DLD1 (cell line): ENCODE data around the gene PRSS48.
"Not testable (repeated sequence)": the region's sequence is repeated elsewhere in the genome, so short reads cannot be mapped to it uniquely, and the experiment has no call there.

Source experiments
- in situ Hi-C: cut with HindIII; loops from 2 replicates; pipeline ENCODE4 v1.10.0; 2017; ENCODE audit warnings: low sequenced_read_pairs

The PRSS48 gene

GRCh38 chr4:151260526-151260925 lies 16.4 kb upstream of the PRSS48 start:
- in situ Hi-C loops: no loop called here

- in situ Hi-C loops: no loop called here
These were observed 13.5 kb upstream of the PRSS48 start for GRCh38 chr4:151263455-151263854.

GRCh38 chr4:151266497-151266896 lies 10.5 kb upstream of the PRSS48 start:
- in situ Hi-C loops: no loop called here

GRCh38 chr4:151267104-151267503 lies 9.9 kb upstream of the PRSS48 start:
- in situ Hi-C loops: no loop called here

GRCh38 chr4:151267822-151268535 lies 9.0 kb upstream of the PRSS48 start:
- in situ Hi-C loops: no loop called here

GRCh38 chr4:151268905-151269304 lies 8.1 kb upstream of the PRSS48 start:
- in situ Hi-C loops: not testable (repeated sequence)

GRCh38 chr4:151284534-151285245 lies 7.7 kb downstream of the PRSS48 start:
- in situ Hi-C loops: no loop called here

- in situ Hi-C loops: no loop called here
These were observed 10.4 kb downstream of the PRSS48 start for GRCh38 chr4:151287409-151287808.

GRCh38 chr4:151291485-151291884 lies 14.5 kb downstream of the PRSS48 start:
- in situ Hi-C loops: no loop called here

GRCh38 chr4:151292038-151292437 lies 15.1 kb downstream of the PRSS48 start:
- in situ Hi-C loops: no loop called here

- in situ Hi-C loops: no loop called here
These were observed 18.0 kb downstream of the PRSS48 start for GRCh38 chr4:151294833-151295496.

GRCh38 chr4:151296227-151296626 lies 19.3 kb downstream of the PRSS48 start:
- in situ Hi-C loops: no loop called here

- in situ Hi-C loops: no loop called here
These were observed 20.2 kb downstream of the PRSS48 start for GRCh38 chr4:151297170-151297569.

GRCh38 chr4:151302432-151302831 lies 25.5 kb downstream of the PRSS48 start:
- in situ Hi-C loops: no loop called here

- in situ Hi-C loops: no loop called here
These were observed 27.3 kb downstream of the PRSS48 start for GRCh38 chr4:151304226-151304625.

- in situ Hi-C loops: no loop called here
These were observed 27.8 kb downstream of the PRSS48 start for GRCh38 chr4:151304755-151305154.

GRCh38 chr4:151310124-151310728 lies 33.3 kb downstream of the PRSS48 start:
- in situ Hi-C loops: no loop called here

- in situ Hi-C loops: no loop called here
These were observed 36.5 kb downstream of the PRSS48 start for GRCh38 chr4:151313306-151314009.

- in situ Hi-C loops: no loop called here
These were observed 37.0 kb downstream of the PRSS48 start for GRCh38 chr4:151314010-151314355.

- in situ Hi-C loops: no loop called here
These were observed 37.5 kb downstream of the PRSS48 start for GRCh38 chr4:151314479-151314878.
